ENCODE results near the gene MARCOL.

GRCh38 chr5:148268566-148268965 lies 30.2 kb downstream of the MARCOL start, which contains the start of gene SPINK13:
- no peak for TF ChIP-seq GATA3 (IDR thresholded peaks at IDR 0.05; ENCODE audit: low read depth, low read length)
- no peak for TF ChIP-seq GATA2 (IDR thresholded peaks at IDR 0.05; ENCODE audit: low read depth, low read length)
